ENCODE data around the gene EPN1.
"Not testable (repeated sequence)": the region's sequence is repeated elsewhere in the genome, so short reads cannot be mapped to it uniquely, and the experiment has no call there.

EPN1 gene

DNA sequence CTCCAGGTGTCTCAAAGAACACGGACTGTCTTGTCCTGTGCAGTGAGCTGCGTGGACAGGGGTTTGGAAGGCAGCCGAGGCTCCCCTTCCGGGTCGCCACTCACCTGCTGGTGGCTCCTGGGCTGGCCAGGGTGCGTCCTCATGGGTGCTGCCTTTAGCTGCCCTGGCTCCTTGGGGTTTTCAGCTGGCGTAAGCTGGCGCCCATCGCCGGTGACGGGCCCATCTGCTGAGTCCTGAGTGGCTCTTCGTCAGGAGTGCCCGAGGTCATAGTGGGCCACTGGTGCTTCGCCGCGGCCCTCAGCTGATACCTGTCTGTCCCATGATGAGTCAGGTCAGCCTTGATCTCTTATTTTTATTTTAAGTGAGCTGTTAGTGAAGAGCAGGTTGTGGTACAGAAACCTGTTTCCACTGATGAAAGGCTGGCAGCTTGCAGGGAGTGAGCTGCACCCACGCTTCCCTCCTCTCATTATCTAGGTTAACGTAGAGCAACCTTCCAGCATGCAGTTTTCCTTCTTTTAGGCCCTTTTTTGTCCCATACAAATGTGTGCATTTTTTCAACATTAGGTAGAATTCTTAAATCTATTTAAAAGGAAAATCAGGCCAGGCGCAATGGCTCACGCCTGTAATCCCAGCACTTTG lies 18.4 kb downstream of the EPN1 start:
- no peak for DNase-seq (ENCODE audit: low read depth in 2 of 2)

DNA sequence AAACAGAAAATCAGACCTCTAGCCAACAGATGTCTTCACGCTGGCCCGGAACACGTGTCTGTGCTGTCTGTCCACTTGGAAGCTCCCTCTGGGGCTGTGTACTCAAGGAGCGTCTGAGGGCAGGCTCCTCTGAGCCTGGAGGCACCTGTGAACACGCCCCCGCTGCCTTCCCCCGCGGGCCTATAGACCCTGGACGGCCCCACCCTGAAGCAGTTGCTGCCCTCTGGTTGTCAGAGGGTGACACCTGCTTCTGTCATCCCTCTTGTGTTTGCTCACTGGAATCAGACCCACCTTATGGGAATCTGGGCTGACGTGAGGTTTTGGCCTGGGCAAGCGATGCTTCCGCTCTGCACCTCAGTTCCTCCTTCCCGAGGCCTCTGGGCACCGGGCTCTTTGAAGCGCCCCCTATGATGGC lies 19.2 kb downstream of the EPN1 start:
- no peak for DNase-seq (ENCODE audit: low read depth in 2 of 2)

DNA sequence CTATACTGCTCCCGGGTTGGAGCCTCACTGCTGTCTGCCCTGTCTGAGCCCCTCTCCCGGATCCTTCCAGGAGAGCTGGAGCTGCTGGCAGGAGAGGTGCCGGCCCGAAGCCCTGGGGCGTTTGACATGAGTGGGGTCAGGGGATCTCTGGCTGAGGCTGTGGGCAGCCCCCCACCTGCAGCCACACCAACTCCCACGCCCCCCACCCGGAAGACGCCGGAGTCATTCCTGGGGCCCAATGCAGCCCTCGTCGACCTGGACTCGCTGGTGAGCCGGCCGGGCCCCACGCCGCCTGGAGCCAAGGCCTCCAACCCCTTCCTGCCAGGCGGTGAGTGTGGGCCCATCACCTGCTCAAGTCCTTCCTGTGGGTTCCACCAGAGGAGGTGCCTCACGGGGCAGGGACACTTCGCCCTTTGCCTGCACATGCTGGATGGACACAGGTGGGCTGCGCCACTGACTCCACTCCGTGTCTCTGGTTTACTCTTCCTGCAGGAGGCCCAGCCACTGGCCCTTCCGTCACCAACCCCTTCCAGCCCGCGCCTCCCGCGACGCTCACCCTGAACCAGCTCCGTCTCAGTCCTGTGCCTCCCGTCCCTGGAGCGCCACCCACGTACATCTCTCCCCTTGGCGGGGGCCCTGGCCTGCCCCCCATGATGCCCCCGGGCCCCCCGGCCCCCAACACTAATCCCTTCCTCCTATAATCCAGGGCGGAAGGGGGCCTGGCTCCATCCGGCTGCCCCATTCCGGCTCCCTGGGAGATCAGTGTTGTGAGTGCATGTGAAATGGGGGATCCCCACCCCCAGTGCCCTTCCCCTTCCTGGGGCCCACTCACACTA lies 19.8 kb downstream of the EPN1 start:
- no peak for DNase-seq (ENCODE audit: low read depth in 2 of 2)

DNA sequence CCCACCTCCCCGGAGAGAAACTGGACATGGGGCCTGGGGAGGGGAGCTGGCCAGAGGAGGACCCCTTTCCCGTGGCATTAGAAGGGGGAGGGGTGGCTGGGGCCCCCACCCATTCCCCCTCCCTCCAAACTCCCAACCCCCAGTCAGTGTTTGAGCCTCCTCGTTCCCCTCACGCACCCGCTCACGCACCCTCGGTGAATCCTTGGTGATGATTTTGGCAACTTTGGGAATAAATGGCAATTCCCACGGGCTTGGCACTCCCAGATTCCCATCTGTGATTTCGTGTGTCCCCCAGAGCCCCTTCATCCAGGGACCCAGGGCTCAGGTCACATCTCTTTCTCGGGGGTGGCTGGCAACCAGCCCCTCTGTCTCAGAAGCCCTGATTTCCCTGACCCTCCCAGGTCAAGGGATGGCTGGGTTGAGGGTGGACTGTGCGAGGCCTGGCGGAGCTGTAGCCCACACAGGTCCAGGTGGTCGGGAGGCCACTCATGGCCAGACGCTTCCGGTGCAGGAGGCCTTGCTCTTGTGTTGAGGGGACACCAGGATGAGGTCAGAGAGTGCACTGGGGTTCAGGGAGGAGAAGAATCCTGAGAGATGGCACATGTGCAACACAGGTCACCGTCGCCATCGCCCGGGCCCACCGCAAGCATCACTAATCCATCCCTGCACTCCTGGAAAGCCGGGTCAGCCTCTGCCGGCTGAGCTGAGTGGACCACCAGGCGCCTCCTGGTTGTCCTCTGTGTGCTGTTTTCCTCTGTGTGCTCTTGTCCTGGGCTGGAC lies 20.7 kb downstream of the EPN1 start:
- DNase-seq (ENCODE audit: low read depth in 2 of 2): no peak

DNA sequence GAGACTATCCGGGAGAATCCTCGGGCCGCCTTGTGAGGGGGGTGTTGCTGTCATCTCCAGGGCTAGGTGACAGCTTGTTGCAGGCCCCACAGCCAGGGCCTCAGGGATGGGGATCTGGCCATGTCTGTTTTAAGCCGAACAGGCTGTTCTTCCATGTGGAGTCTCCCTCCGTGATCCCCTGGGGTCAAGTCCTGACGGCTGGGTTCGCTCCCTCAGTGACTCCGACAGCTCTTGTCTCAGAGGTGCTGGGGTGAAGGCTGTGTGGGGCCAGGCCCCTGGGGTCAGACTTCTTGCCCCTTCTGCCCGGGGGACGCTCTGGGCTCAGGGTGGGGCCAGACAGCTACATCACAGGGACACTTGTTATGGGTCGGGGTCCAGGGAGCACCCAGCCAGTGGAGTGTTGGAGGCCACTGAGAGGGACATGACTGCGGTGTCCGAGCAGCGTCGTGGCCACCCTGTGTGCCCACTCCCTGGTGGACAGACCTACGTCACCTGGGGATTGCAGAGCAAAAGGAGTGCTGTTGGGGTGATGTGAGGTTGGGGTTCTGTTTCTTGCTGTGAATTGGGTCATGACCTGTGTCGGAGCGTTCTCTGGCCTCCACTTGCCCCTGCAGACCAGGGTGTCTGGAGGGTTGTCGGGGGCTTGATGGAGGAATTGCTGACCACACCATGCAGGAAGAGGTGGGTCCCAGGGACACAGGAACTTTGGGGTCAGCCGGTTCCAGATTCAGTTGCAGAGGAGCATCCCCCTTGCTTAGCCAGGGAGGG lies 21.5 kb downstream of the EPN1 start:
- no peak for DNase-seq (ENCODE audit: low read depth in 2 of 2)

DNA sequence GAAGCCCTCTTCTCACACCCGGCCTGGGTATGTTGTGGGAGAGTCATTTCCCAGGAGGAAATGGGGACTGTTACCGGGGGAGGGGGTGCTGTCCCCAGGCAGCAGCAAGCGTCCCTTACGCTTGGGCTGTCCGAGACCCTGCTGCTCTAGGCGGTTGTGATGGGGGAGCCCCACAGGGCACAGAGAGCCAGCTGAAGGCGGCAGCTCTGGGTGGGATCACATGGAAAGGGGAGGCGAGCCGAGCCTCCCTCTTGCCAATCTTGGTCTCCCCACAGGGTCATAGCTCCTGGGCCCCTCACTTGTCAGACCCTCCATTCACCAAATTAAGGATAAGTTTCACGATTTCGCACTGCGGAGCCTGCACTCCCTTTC lies 22.0 kb downstream of the EPN1 start:
- no peak for DNase-seq (ENCODE audit: low read depth in 2 of 2)

DNA sequence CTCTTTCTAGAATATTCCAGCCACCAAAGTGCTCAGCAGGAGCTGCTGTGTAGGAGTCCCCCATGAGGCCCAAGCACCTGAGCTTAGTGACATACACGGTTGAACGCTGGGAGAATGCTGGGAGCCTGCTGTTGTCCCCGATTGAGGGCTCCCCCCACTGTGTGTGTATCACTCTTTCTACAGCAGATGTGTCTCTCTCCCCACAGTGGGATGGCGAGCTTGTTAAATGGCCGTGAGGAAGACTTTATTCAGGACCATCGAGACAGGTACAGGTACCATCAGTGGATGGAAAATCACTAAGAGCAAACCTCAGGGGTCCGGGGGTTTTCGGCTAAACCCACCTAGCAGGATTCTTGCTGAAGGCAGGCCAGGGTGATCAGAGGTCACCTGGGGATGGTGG lies 22.7 kb downstream of the EPN1 start:
- no peak for DNase-seq (ENCODE audit: low read depth in 2 of 2)

DNA sequence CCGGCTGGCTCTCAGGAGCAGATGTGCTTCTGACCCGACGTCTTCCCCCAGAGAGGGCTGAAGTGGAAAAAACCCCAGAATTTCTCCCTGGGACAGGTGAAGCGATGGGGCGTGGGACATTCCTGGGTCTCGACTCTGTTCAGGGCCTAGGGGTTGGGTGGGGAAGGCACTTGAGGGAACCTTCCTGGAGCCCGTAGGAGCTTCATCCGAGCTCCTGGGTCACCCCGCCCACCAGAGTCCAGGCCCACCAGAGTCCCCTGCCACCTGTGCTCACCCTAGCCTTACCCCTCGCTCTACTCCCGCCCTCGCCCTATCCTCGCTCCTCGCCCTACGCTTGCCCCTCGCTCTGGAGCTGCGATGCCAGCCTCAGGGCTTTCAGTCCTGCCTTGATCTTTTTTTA lies 23.2 kb downstream of the EPN1 start:
- DNase-seq (ENCODE audit: low read depth in 2 of 2): no peak

DNA sequence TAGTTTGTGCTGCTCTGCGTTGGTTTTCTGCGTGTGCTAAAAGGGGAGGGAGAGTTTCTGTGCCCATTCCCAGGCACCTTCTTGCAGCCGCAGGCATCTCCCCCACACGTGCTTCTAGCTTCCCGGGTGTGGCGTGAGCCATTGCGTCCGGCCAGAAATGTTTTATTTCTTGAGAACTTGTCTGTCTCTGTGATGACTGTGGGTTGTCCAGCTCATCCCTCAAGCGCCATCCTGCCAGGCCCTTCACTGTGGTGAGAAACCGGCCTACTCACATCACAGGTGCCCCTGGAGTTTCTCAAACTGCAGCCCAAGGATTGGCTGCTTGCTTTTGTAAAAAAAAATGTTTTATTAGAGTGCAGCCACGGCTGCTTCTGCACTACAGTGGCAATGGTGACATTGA lies 24.2 kb downstream of the EPN1 start:
- DNase-seq (ENCODE audit: low read depth in 2 of 2): no peak

DNA sequence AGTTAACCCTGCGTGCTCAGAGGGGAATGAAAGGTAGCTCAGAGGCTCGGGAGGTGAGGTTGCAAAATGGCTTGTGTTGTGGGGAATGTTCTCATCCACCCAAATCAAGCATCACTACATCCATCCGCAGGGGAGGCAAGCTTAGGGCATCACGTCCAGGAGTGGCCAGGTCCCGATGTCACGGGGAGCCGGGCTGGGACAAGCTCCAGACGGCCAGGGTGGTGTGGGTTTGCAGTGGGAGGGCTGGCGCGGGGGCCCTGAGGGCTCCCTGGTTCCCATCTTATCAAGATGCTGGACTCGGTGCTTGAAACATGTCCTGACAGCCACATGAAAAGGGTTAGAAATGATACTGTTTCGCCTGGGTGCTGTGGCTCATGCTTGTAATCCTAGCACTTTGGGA lies 25.8 kb downstream of the EPN1 start:
- no peak for DNase-seq (ENCODE audit: low read depth in 2 of 2)

DNA sequence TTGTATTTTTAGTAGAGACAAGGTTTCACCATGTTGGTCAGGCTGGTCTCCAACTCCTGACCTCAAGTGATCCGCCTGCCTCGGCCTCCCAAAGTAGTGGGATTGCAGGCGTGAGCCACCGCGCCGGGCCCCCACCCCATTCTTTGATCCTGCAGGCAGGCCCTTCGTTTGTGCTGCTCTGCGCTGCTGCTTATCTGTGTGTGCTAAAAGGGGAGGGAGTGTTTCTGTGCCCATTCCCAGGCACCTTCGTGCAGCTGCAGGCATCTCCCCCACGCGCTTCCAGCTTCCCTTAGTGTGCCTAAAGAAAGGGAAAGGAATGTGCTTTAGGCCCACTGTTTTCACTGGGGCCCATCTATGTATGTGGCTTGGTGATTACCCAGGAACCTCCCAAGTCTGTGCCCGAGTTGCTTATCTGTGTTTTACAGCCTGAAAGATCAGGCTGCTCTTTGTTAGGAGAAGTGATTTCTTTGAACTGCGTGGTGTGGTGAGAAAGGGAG lies 27.2 kb downstream of the EPN1 start:
- DNase-seq (ENCODE audit: low read depth in 2 of 2): no peak

DNA sequence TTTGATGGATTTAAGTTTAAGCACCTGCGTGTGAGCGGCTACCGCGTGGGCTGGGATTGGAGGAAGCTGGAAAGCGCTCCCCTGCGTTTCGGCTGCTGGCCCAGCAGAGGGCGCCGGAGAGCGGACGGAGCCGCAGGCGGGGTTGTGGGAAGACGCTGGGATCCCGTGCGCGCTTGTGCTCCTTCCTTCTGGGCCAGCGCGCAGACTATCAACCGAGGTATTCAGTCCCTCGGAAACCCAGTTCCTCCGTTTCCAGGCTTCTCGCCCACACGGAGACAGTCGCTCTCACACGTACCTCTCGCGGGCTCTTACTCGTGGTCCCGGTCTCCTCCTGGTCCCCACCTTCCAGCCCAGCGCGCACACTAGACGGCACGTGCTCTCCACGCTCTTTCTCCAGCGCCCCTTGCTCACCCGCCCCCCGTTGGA lies 28.8 kb downstream of the EPN1 start:
- DNase-seq (ENCODE audit: low read depth in 2 of 2): peak; percentile 5 to 22

DNA sequence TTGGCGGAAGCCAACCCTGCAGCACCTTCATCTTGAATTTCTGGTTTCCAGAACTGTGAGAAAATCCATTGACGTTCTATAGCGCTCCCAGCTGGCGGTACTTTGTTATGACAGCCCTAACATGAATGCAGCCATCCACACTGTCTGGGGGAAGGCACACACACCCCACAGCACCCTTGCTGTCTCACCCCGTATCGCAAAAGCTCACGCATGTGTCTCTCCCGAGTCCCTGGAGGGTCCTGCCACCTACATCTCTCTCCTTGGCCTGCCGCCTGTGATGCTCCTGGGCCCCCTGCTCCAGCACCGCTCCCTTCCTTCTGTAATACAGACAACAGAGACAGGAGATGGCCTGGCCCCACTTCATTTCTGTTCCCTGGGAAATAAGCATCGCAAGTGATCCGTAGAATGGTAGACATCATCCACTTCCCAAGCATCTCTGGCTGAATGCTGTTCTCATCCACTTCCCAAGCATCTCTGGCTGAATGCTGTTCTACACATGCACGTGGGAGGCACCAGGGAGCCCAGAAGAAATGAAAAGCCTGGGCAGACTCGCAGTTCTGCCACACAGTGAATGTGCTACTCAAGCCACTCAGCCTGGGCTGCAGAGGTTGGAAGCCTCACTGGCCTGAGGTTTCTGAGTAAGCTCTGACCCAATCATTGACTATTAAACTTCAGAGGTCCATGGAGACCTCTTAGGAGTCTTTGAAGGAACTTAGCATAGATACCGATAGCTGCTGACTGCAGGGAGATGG lies 29.6 kb downstream of the EPN1 start:
- DNase-seq (ENCODE audit: low read depth in 2 of 2): no peak

DNA sequence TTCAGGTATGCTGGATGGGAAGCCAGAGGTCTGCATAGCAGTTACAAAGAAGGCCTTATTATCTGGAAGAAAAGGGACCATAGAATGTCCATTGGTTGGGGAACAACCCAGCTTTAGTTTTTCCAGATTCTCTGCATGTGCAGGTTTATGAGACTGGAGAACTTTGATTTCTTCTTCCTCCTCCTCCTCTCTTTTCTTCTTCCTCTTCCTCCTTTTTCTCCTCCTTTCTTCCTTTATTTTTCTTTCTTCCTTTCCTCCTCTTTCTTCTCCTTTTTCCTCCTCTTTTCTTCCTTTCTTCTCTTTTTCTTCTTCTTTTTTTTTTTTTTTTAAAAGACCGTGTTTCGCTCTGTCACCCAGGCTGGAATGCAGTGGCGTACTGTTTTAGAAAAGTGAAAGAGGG lies 30.9 kb downstream of the EPN1 start:
- no peak for DNase-seq (ENCODE audit: low read depth in 2 of 2)

DNA sequence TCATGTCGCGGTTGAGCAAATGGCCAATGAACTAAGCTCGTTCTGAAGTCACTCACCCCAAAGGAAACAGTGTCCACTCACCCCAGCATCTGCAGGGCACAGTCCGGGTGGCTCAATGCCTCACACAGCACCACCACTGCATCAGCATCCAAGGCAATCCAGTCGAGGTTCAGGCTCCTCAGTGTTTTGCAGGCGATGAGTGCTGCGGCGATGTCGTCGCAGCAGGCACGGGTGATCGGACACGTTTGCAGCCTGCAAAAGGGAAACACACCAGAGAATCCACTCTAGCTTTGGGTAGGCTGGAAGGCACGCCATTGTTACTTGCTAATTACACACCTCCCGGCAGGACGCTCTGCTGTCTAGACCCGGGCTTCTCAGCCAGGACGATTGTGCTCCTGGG lies 36.7 kb downstream of the EPN1 start:
- DNase-seq (ENCODE audit: low read depth in 2 of 2): no peak

DNA sequence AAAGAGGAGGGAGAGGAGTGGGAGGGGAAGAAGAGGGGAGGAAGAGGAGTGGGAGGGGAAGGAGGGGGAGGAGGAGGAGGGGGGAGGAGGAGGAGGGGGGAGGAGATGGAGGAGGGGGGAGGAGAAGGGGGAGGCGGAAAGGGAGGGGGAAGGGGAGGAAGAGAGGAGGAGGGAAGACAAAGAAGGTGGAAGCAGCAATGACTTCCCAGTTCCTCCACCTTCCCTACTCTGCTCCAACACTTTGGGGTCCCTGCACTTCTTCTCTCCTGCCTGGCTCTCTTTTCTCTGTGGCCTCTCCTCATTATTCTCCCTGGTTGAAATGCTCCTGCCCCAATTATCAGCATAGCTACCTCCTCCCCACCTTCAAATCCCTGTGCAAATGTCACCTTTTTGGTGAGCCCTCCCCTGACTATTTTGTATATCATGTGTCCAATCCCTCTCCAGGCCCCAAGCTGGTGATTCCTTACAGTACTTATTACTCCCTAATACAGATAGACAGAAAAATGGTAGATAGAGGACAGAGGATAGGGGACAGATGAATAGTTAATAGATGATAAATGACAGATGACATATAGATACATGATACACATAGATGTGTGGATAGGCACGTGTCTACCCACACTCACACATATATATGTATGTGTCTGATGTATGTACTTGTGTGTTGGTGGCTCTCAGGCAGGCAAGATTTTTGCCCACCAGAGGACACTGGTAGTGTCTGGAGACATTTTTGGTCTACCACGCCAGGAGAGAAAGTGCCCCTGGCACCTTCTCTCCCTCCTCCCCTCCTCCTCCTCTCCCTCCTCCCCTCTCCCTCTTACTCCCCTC lies 38.0 kb downstream of the EPN1 start:
- no peak for DNase-seq (ENCODE audit: low read depth in 2 of 2)

DNA sequence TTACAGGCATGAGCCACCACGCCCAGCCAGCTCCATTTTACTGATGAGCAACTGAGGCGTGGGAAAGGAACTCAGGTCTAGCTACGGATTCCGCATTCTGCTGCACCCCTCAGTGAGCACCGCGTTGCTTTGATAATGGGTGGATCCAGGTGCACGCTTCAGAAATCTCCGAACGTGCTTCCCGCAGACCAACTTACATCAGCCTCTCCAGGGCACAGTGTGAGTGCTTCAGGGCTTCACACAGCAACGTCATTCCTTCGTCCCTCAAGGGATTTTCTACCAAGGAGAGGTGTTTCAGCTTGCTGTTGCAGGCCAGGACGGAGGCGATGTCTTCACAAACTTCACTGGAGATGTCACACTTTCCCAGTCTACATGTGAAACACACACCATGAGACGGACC lies 41.5 kb downstream of the EPN1 start:
- no peak for DNase-seq (ENCODE audit: low read depth in 2 of 2)

DNA sequence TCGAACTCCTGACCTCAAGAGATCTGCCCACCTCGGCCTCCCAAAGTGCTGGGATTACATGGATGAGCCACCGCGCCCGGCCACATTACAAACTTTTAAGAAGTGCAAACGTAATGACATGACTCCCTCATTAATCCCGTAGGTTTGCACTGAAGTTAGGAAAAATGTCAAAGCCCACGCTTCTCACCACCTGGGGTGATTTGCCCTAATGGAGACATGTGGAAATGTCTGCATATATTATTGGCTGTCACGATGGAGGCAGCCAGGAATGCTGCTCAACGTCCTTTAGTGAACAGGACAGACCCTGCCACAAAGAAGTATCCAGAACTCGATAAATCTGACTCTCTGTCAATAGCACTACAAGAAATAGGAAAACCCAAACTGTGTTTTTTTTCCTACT lies 42.2 kb downstream of the EPN1 start:
- no peak for DNase-seq (ENCODE audit: low read depth in 2 of 2)

DNA sequence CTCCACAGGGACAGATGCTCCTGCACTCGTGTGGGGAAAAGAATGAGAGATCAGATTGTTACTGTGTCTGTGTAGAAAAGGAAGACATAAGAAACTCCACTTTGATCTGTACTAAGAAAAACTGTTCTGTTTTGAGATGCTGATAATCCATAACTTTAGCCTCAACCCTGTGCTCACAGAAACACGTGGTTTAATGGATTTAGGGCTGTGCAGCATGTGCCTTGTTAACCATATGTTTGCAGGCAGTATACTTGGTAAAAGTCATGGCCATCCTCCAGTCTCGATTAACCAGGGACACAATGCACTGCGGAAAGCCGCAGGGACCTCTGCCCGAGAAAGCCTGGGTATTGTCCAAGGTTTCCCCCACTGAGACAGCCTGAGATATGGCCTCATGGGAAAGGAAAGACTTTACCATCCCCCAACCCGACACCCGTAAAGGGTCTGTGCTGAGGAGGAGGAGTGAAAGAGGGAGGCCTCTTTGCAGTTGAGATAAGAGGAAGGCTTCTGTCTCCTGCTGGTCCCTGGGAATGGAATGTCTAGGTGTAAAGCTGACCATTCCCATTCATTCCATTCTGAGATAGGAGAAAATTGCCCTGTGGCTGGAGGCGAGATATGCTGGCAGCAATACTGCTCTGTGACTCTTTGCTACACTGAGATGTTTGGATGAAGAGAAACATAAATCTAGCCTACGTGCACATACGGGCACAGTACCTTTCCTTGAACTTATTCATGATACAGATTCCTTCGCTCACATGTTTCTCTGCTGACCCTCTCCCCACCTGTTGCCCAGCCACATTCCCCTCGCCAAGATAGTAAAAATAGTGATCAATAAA lies 43.1 kb downstream of the EPN1 start:
- not testable (repeated sequence) for DNase-seq (ENCODE audit: low read depth in 2 of 2)

All from stimulated activated CD8-positive, alpha-beta memory T cell treated with anti-CD3 and anti-CD28 coated beads, Interleukin-2, amount 100 ng/mL, for 1 hour (primary cell).